GM19324 (cell line): ENCODE results near the gene MYO5C.
"Not testable (repeated sequence)": the region's sequence is repeated elsewhere in the genome, so short reads cannot be mapped to it uniquely, and the experiment has no call there.

Experiments used
- ATAC-seq: cut with Tn5 transposase; IDR thresholded peaks from one replicate; pipeline ENCODE4 v1.9.1; 2021; ENCODE audit warnings: mild to moderate bottlenecking, moderate library complexity; ENCODE audit not compliant: unreplicated experiment, low FRiP score

Gene MYO5C

DNA sequence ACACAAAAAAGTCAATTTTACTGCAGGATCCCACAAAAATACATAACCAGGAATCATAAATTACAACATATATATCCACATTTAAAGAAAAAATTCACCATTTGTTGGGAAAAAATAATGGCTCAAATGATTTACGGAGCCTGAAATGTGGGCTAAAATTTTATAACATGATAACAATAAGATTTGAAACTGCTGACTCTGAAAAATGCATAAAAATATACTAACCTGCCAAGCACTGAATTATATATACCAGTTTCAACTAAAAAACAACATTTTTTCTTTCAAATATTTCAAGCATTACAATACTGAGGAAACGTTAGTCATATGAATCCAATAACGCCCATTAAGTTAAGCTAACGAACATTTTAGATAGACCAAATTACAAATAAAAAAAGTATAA lies 12.2 kb upstream of the MYO5C start:
- no peak for ATAC-seq

DNA sequence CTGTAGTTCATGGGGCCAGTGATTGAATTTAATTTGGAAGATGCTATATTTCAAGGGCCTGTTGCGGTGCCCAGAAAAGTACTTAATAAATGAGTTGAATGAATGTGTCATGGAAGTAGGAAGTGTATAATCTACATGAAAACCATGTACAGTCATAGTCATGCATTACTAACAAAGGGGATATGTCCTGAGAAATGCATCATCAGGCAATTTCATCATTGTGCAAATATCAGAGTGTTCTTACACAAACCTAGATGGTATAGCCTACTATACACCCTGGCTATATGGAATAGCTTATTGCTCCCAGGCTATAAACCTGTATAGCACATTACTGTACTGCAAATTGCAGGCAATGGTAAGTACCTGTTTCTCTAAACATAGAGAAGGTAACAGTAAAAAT lies 10.7 kb upstream of the MYO5C start:
- ATAC-seq = no peak

DNA sequence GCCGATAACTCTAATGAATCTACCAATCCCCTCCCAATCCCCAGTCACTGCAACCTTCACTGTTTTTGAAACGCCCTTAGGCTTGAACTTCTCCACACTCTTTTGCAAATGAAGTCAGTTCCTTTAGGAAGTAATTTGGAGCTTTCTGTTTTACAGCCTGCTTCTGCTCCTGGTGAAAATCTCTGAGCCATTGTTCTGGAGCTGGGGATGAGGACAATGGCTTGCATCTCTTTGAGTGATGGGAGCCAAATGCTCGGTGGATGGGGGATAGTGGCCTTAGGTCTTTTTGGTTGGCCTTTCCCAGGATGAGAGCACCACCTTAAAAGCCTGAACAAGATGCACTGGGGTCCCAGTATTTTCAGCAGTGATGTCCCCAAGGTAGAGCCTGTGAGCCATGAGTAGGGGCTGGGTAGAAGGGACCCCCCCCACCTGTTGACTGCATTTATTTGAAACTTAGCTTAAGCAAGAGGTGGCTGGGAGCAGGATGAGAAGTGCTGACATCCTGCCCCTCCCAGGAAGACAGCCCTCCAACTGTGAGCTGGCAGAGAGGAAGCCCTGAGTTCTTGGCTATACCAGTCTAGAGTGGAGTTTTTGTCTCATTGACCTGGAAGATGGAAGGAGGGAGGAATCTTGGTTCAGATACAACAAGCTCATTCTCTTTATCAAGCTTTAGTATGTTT lies 7.6 kb upstream of the MYO5C start:
- no peak for ATAC-seq

DNA sequence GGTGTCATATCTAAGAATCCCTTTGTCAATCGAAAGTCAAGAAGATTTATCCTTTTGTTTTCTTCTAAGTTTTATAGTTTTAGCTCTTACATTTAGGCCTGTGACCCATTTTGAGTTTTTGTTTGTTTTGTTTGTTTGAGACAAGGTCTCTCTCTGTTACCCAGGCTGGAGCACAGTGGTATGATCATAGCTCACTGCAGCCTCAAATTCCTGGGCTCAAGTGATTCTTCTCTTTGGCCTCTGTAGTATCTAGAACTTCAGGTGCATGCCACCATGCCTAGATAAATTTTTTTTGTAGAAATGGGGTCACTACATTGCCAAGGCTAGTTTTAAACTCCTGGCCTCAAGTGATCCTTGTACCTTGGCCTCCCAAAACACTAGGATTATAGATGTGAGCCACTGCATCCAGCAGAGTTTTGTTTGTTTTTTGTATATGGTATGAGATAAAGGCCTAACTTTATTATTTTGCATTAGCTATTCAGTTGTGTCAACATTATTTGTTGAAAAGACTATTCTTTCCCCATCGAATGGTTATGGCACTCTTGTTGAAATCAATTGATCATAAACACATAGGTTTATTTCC lies 5.8 kb upstream of the MYO5C start:
- no peak for ATAC-seq

DNA sequence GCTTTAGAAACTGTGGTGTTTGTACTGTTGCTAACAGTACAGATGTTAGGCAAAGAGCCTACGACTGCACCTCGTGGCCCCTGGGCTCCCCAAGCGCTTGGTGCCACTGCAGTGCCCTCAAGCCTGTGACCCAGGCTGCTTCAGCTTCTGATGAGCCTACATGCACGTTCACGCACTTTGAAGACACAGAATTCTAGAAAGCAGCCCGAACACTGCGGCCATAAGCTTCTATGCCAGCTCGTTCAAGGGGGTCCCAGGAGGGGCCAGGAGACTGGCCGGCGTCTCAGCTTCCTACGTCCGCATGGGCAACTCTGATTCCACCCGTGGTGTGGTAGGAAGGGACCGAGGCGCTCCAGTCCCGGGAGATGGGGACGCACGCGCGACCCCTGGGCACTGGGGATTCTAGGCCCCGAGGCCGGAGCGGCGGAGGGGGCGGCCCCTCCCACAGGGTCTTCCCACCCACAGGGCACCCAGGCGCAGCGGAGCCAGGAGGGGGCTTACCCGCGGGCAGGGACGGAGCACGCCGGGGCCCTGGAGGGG lies 653 bp downstream of the MYO5C start:
- no peak for ATAC-seq

GRCh38 chr15:52292780-52293392 lies 2.7 kb downstream of the MYO5C start:
- ATAC-seq = no peak

GRCh38 chr15:52291204-52291603 lies 4.4 kb downstream of the MYO5C start:
- no peak for ATAC-seq

- no peak for ATAC-seq
Observed at GRCh38 chr15:52290800-52291199, 4.8 kb downstream of the MYO5C start.

GRCh38 chr15:52290329-52290728 lies 5.3 kb downstream of the MYO5C start:
- ATAC-seq = no peak

DNA sequence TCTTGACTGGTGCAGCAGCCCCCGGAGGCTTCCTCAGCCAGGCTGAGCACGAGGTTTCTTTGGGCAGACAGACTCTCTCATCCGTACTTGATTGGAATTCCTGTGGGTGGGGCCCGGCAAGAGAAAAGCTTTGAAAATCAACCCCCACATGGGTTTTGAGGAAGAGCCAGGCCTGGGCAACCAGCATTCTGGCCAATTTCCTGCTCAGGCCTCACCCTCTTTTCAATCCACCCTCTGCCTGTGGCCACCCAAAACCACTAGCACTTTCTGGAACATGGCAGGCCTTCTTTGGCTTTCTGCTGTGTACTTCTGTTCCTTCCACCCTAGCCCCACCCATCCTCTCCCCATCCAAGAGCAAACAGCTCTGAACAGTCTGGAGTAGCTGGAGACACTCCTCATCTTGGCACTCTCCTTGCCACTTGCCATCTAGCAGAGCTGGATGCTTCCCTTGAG lies 5.9 kb downstream of the MYO5C start:
- ATAC-seq = no peak

DNA sequence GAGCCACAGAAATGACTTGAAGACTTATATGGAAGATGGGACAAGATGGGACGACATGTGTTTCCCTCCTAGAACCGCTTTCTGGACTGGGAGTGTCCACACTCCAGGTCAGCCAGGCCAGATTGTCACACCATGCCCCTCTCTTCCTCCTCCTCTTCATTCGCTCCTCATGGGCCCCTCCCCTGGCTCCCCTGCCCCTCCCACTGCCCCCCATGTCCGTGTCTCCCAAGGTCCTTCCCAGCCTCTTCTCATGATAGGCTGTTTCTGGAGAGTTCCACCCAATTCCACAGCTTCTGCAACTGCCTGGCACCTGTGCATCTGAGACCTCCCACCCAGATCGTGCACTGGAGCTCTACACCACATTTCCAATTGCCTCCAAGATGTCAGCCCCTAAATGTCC lies 6.6 kb downstream of the MYO5C start:
- no peak for ATAC-seq

- no peak for ATAC-seq
Observed at GRCh38 chr15:52288051-52288942, 7.3 kb downstream of the MYO5C start.

GRCh38 chr15:52287114-52287513 lies 8.5 kb downstream of the MYO5C start:
- ATAC-seq = no peak

- ATAC-seq = not testable (repeated sequence)
Observed at GRCh38 chr15:52285941-52286340, 9.7 kb downstream of the MYO5C start.

GRCh38 chr15:52284164-52284563 lies 11.4 kb downstream of the MYO5C start:
- ATAC-seq = no peak

DNA sequence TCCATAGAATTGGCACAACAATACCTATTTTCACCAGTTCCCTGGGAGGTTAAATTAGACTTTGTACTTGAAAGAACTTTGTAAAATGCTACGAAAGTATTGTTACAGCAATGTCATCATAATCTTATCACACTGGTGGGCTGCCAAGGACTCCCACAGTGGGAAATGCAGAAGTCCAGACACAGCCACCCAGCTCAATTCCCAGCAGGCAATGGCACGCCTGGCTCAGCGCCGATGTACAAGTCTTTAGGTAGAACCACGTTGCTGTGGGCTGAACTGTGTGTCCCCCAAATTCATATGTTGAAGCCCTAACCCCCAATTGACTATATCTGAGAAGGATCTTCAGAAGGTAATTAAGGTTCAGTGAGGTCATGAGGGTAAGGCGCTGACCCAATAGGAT lies 12.3 kb downstream of the MYO5C start:
- no peak for ATAC-seq

- no peak for ATAC-seq
Observed at GRCh38 chr15:52282418-52282817, 13.2 kb downstream of the MYO5C start.

GRCh38 chr15:52281085-52282035 lies 14.2 kb downstream of the MYO5C start:
- no peak for ATAC-seq

DNA sequence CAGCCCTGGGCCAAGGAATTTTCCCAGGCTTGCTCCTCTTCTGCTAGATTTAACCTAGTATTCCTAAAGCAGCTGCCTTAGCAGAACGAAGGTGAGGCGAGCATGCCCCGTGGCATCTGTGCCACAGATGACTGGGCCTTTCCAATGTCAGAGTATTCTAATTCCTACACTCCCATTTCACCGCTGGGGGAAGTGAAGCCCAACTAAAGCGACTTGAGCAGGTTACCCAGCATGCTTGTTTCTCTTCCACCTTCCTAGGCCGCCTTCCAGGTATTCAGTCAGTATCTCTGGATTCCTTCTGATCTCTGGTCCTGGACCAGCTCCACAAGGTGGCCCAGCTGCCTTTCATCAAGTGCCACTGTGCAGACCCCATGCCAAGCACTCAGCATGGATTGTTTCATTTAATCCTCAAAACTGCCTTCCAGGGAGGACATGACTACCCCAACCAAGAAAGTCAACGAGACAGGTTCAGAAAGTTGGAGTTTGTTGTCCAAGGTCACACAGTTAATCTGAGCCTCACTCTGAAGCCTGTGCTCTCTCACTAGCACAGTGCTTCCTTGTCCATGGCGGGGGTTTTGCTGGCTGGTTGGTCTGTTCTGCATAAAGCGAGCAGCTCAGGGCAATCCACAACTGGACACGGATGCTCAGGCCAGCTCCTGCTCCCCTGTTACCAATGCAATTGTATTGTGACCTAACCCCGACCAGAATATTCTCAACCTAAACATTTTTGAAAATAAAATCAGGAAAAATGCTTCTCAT lies 15.1 kb downstream of the MYO5C start:
- no peak for ATAC-seq
